H9 (cell line): ENCODE measurements around the gene NT5C3A. TPM values are rescaled to one million over a fixed set of nuclear protein-coding genes. Genes with fewer than 3 reads are reported as not detected.

Source experiments
- DNase-seq: peaks from one replicate; pipeline ENCODE4 v3.0.0-alpha.2; 2017
- H2AFZ ChIP-seq: one replicate; pipeline ENCODE4 v1.6.1; 2013; ENCODE audit warnings: mild to moderate bottlenecking, low read length, control low read depth, moderate library complexity
- H2AK5ac ChIP-seq: 2 replicates; pipeline ENCODE4 v1.6.1; 2013; ENCODE audit warnings: low read length, control low read depth, mixed read lengths; ENCODE audit not compliant: insufficient read length
- H2BK120ac ChIP-seq: one replicate; pipeline ENCODE4 v1.6.1; 2013; ENCODE audit warnings: low read depth, mild to moderate bottlenecking, low read length, control low read depth, inconsistent platforms; ENCODE audit not compliant: poor library complexity, severe bottlenecking
- H2BK12ac ChIP-seq: 2 replicates; pipeline ENCODE4 v1.6.1; 2013; ENCODE audit warnings: low read length, control low read depth, mixed read lengths, low read depth; ENCODE audit not compliant: insufficient read length
- H2BK15ac ChIP-seq: 2 replicates; pipeline ENCODE4 v1.6.1; 2013; ENCODE audit warnings: low read depth, low read length, control low read depth
- H2BK20ac ChIP-seq: one replicate; pipeline ENCODE4 v1.6.1; 2013; ENCODE audit warnings: low read depth, mild to moderate bottlenecking, low read length, control low read depth, inconsistent platforms; ENCODE audit not compliant: poor library complexity, severe bottlenecking
- H2BK5ac ChIP-seq: 2 replicates; pipeline ENCODE4 v1.6.1; 2013; ENCODE audit warnings: low read length, control low read depth, mixed read lengths; ENCODE audit not compliant: insufficient read length
- H3K14ac ChIP-seq: 2 replicates; pipeline ENCODE4 v1.6.1; 2013; ENCODE audit warnings: low read length, control low read depth; ENCODE audit not compliant: insufficient read depth
- H3K18ac ChIP-seq: 2 replicates; pipeline ENCODE4 v1.6.1; 2013; ENCODE audit warnings: low read depth, mild to moderate bottlenecking, mixed read lengths, low read length, control low read depth; ENCODE audit not compliant: insufficient read length
- H3K23ac ChIP-seq: 2 replicates; pipeline ENCODE4 v1.6.1; 2013; ENCODE audit warnings: low read length, control low read depth, mixed read lengths, low read depth; ENCODE audit not compliant: insufficient read length
- H3K23me2 ChIP-seq: 2 replicates; pipeline ENCODE4 v1.6.1; 2013; ENCODE audit warnings: low read depth, mild to moderate bottlenecking, mixed read lengths, low read length, control low read depth; ENCODE audit not compliant: insufficient read length, poor library complexity, severe bottlenecking
- H3K27ac ChIP-seq: 2 replicates; pipeline ENCODE4 v1.5.1; 2013; ENCODE audit warnings: low read length, control low read depth, mixed read lengths, low read depth; ENCODE audit not compliant: insufficient read length
- H3K27me3 ChIP-seq: 2 replicates; pipeline ENCODE4 v1.6.1; 2013; ENCODE audit warnings: low read length, control low read depth, inconsistent platforms; ENCODE audit not compliant: insufficient read depth
- H3K4ac ChIP-seq: 2 replicates; pipeline ENCODE4 v1.6.1; 2013; ENCODE audit warnings: low read depth, mild to moderate bottlenecking, control low read depth, inconsistent platforms, low read length, moderate library complexity
- H3K4me1 ChIP-seq: 2 replicates; pipeline ENCODE4 v1.6.1; 2013; ENCODE audit warnings: low read length, control low read depth, inconsistent platforms; ENCODE audit not compliant: insufficient read depth
- H3K4me2 ChIP-seq: 2 replicates; pipeline ENCODE4 v1.6.1; 2013; ENCODE audit warnings: low read length, control low read depth, mixed read lengths; ENCODE audit not compliant: insufficient read length, insufficient read depth
- H3K56ac ChIP-seq: 2 replicates; pipeline ENCODE4 v1.6.1; 2013; ENCODE audit warnings: low read depth, mild to moderate bottlenecking, mixed read lengths, low read length, control low read depth; ENCODE audit not compliant: insufficient read length
- H3K79me1 ChIP-seq: 2 replicates; pipeline ENCODE4 v1.6.1; 2013; ENCODE audit warnings: low read depth, mild to moderate bottlenecking, moderate library complexity, low read length, control low read depth, inconsistent platforms; ENCODE audit not compliant: insufficient read depth, poor library complexity, severe bottlenecking
- H3K79me2 ChIP-seq: 2 replicates; pipeline ENCODE4 v1.6.1; 2013; ENCODE audit warnings: low read length, control low read depth, inconsistent platforms; ENCODE audit not compliant: insufficient read depth
- H3K9ac ChIP-seq: 2 replicates; pipeline ENCODE4 v1.6.1; 2013; ENCODE audit warnings: low read length, control low read depth, mixed read lengths; ENCODE audit not compliant: insufficient read length; ENCODE audit errors: extremely low read depth
- H3K9me3 ChIP-seq: one replicate; pipeline ENCODE4 v1.6.1; 2013; ENCODE audit warnings: low read depth, low read length, inconsistent platforms; ENCODE audit not compliant: control insufficient read depth
- H3T11ph ChIP-seq: one replicate; pipeline ENCODE4 v1.6.1; 2013; ENCODE audit warnings: mild to moderate bottlenecking, low read length, control low read depth, inconsistent platforms
- H4K20me1 ChIP-seq: one replicate; pipeline ENCODE4 v1.6.1; 2013; ENCODE audit not compliant: control insufficient read depth, insufficient read length, insufficient read depth
- H4K5ac ChIP-seq: 2 replicates; pipeline ENCODE4 v1.6.1; 2013; ENCODE audit warnings: low read depth, mild to moderate bottlenecking, mixed read lengths, low read length, control low read depth; ENCODE audit not compliant: insufficient read length
- H4K8ac ChIP-seq: replicated peaks from 2 replicates; pipeline ENCODE4 v1.6.1; 2013; ENCODE audit warnings: low read length, control low read depth, mixed read lengths, low read depth; ENCODE audit not compliant: insufficient read length
- H4K91ac ChIP-seq: 2 replicates; pipeline ENCODE4 v1.6.1; 2013; ENCODE audit warnings: low read depth, mild to moderate bottlenecking, moderate library complexity, mixed read lengths, low read length, control low read depth; ENCODE audit not compliant: insufficient read length
- H3K27ac Mint-ChIP-seq, 3 experiments: 2 replicates in 2 of 3; 3 replicates in 1 of 3; pipeline ENCODE4 v1.8.0; 2020 to 2021; ENCODE audit warnings: mixed read lengths in 3 of 3, mild to moderate bottlenecking in 1 of 3, moderate library complexity in 1 of 3
- H3K27me3 Mint-ChIP-seq: 2 replicates; pipeline ENCODE4 v1.8.0; 2021; ENCODE audit warnings: low read depth, mild to moderate bottlenecking, moderate library complexity, mixed read lengths
- H3K36me3 Mint-ChIP-seq, 3 experiments: 2 replicates in 2 of 3; 3 replicates in 1 of 3; pipeline ENCODE4 v1.8.0; 2020 to 2021; ENCODE audit warnings: low read depth in 3 of 3, mixed read lengths in 3 of 3; ENCODE audit not compliant: insufficient read depth in 1 of 3
- H3K4me1 Mint-ChIP-seq, 2 experiments: 2 replicates each; pipeline ENCODE4 v1.8.0; 2020; ENCODE audit warnings: mixed read lengths in 2 of 2
- H3K4me3 Mint-ChIP-seq, 2 experiments: 2 replicates in 1 of 2; 3 replicates in 1 of 2; pipeline ENCODE4 v1.8.0; 2020 to 2021; ENCODE audit warnings: mild to moderate bottlenecking in 2 of 2, mixed read lengths in 2 of 2, moderate library complexity in 1 of 2
- H3K9me3 Mint-ChIP-seq, 2 experiments: 2 replicates in 1 of 2; 3 replicates in 1 of 2; pipeline ENCODE4 v1.8.0; 2020; ENCODE audit warnings: mild to moderate bottlenecking in 2 of 2, mixed read lengths in 2 of 2, moderate library complexity in 1 of 2
- WGBS: extraction: QIAGEN DNeasy Blood & Tissue Kit; methylation state at CpG from one replicate; pipeline ENCODE4 v1.1.7; 2013; ENCODE audit warnings: missing lambda C conversion rate, low lambda C conversion rate, mixed read lengths; ENCODE audit not compliant: insufficient read length; ENCODE audit errors: extremely low coverage; 5-methylcytosine and 5-hydroxymethylcytosine counted together
- total RNA-seq: library from RNA; stranded (reverse); gene quantifications from 2 replicates; pipeline ENCODE4 v1.2.1, GENCODE V29; 2021
- TF ChIP-seq, protein P1 (sequence below): fragments of 200-600 bp; sonication (generic); conservative IDR thresholded peaks from 3 replicates; pipeline ENCODE4 v1.8.0; 2021; ENCODE audit warnings: antibody characterized with exemption, mild to moderate bottlenecking

Gene NT5C3A
- total RNA-seq, 1 experiment from 2014 or later, result 22.1 TPM

DNA sequence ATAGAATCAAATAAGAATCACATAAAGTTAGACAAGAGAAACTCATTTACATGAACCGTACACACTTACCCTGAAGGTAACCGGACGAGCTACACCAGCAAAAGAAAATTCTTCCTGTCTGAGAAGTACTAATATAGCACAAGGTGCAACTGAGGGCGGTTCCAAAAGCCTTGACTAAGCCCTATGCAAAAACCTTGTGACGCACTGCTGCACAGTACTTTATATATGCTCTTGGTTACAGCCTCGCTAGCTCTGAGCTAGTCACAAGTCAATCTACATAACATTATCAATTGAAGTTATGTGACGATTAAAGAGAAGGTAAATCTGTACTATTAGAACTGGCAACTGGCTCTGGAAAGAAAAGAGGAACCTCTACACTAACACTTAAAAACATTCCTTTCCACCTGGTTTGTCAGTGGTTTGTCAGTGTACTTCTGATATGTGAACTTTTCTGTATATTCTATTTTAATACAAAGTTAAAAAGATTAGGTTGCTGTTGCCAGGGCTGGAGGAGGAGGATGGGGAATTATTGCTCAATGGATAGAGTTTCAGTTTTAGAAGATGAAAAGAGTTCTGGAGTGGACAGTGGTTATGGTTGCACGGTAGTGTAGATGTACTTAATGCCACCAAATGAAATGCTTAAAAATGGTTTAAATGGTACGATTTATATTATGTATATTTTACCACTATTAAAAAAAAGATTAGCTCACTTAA lies 21.6 kb downstream of the NT5C3A start:
- H3K79me2 ChIP-seq, result no peaks in the 10 kb centered on the region; the same call in 1 of the 2 replicates
- no peak overlapping the region for H2BK15ac ChIP-seq
- no peak overlapping the region for H3K4ac ChIP-seq
- H3K23me2 ChIP-seq, result no peaks in the 10 kb centered on the region
- Mint-ChIP-seq H3K4me1 (peaks cover 0 to 2% of the 10 kb centered on the region in 2 experiments; a peak in 1 of 4 replicates), H3K36me3 (no peaks in the 10 kb centered on the region; a peak in 1 of 7 replicates), H3K9me3 (no peaks in the 10 kb centered on the region), H3K4me3 (no peak overlapping the region), H3K27me3 (no peaks in the 10 kb centered on the region), H3K27ac (no peak overlapping the region)
- no peak overlapping the region for H2BK20ac ChIP-seq
- no peak overlapping the region for H3K4me2 ChIP-seq
- TF ChIP-seq, protein P1, sequence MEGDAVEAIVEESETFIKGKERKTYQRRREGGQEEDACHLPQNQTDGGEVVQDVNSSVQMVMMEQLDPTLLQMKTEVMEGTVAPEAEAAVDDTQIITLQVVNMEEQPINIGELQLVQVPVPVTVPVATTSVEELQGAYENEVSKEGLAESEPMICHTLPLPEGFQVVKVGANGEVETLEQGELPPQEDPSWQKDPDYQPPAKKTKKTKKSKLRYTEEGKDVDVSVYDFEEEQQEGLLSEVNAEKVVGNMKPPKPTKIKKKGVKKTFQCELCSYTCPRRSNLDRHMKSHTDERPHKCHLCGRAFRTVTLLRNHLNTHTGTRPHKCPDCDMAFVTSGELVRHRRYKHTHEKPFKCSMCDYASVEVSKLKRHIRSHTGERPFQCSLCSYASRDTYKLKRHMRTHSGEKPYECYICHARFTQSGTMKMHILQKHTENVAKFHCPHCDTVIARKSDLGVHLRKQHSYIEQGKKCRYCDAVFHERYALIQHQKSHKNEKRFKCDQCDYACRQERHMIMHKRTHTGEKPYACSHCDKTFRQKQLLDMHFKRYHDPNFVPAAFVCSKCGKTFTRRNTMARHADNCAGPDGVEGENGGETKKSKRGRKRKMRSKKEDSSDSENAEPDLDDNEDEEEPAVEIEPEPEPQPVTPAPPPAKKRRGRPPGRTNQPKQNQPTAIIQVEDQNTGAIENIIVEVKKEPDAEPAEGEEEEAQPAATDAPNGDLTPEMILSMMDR, result no peak
- no peaks in the 10 kb centered on the region for H3K9me3 ChIP-seq
- H3K27ac ChIP-seq, result no peak overlapping the region
- H3K14ac ChIP-seq, result no peak overlapping the region
- H4K91ac ChIP-seq, result no peak overlapping the region
- no peak overlapping the region for H2BK5ac ChIP-seq
- H2AFZ ChIP-seq, result no peak overlapping the region
- no peaks in the 10 kb centered on the region for H3K27me3 ChIP-seq
- no peak overlapping the region for H2BK12ac ChIP-seq
- H2BK120ac ChIP-seq, result no peak overlapping the region
- DNase-seq, result no peak
- no CpG with 5 or more reads among the region's 9 CpGs for WGBS
- no peak overlapping the region for H4K8ac ChIP-seq
- no peak overlapping the region for H3T11ph ChIP-seq
- H3K18ac ChIP-seq, result no peak overlapping the region
- no peaks in the 10 kb centered on the region for H4K20me1 ChIP-seq
- no peak overlapping the region for H3K23ac ChIP-seq
- no peak overlapping the region for H3K56ac ChIP-seq
- H3K4me1 ChIP-seq, result no peaks in the 10 kb centered on the region
- no peak overlapping the region for H3K9ac ChIP-seq
- no peak overlapping the region for H2AK5ac ChIP-seq
- no peak overlapping the region for H4K5ac ChIP-seq
- H3K79me1 ChIP-seq, result peaks cover 8% of the 10 kb centered on the region
